Stimulated activated CD8-positive, alpha-beta memory T cell treated with anti-CD3 and anti-CD28 coated beads, Interleukin-15, amount 100 ng/mL, for 48 hours (primary cell): ENCODE results near the gene BPIFB1.

Source experiments
- DNase-seq, 2 donors: peaks; one replicate each; pipeline ENCODE4 v3.0.0-alpha.2; 2020; ENCODE audit warnings: low read depth in 2 of 2

Gene BPIFB1

GRCh38 chr20:33273117-33273851, 9.7 kb upstream of the BPIFB1 start:
- peak in 1 of 2 donors; percentile 14 for DNase-seq

- no peak for DNase-seq
These were observed 7.8 kb upstream of the BPIFB1 start for GRCh38 chr20:33275215-33275614.

GRCh38 chr20:33275871-33276270, 7.1 kb upstream of the BPIFB1 start:
- no peak for DNase-seq

GRCh38 chr20:33276303-33277113, 6.5 kb upstream of the BPIFB1 start:
- no peak for DNase-seq

- DNase-seq: no peak
These were observed 5.3 kb upstream of the BPIFB1 start for GRCh38 chr20:33277471-33278441.

- DNase-seq: no peak
These were observed 4.3 kb upstream of the BPIFB1 start for GRCh38 chr20:33278700-33279099.

- DNase-seq: no peak
These were observed 3.6 kb upstream of the BPIFB1 start for GRCh38 chr20:33279261-33279910.

GRCh38 chr20:33280000-33280680, 2.9 kb upstream of the BPIFB1 start:
- DNase-seq: no peak

GRCh38 chr20:33280775-33281174, 2.2 kb upstream of the BPIFB1 start:
- no peak for DNase-seq

GRCh38 chr20:33281550-33282146, 1.4 kb upstream of the BPIFB1 start:
- no peak for DNase-seq

- no peak for DNase-seq
These were observed 649 bp upstream of the BPIFB1 start for GRCh38 chr20:33282196-33282934.

GRCh38 chr20:33284284-33284683, 1.3 kb downstream of the BPIFB1 start:
- no peak for DNase-seq

- DNase-seq: no peak
These were observed 1.9 kb downstream of the BPIFB1 start for GRCh38 chr20:33284937-33285336.

GRCh38 chr20:33285861-33286495, 3.0 kb downstream of the BPIFB1 start:
- DNase-seq: no peak

- no peak for DNase-seq
These were observed 4.9 kb downstream of the BPIFB1 start for GRCh38 chr20:33287884-33288283.

- no peak for DNase-seq
These were observed 7.8 kb downstream of the BPIFB1 start for GRCh38 chr20:33290852-33291251.

GRCh38 chr20:33291416-33291815, 8.4 kb downstream of the BPIFB1 start:
- DNase-seq: no peak

- peak; percentile 31 to 40 for DNase-seq
These were observed 8.9 kb downstream of the BPIFB1 start for GRCh38 chr20:33291830-33292355.

- DNase-seq: no peak
These were observed 13.2 kb downstream of the BPIFB1 start for GRCh38 chr20:33296206-33296605.
